NCI-H82 (cell line): ENCODE measurements around the gene SLC25A45.
"Not testable (repeated sequence)": the region's sequence is repeated elsewhere in the genome, so short reads cannot be mapped to it uniquely, and the experiment has no call there.

Experiments
- DNase-seq: peaks from one replicate; lab custom pipeline; 2025; lab: John Stamatoyannopoulos, UW

Gene SLC25A45

GRCh38 chr11:65421794-65422632 lies 39.6 kb upstream of the SLC25A45 start:
- peak; percentile 90 for DNase-seq

- peak; percentile 49 for DNase-seq
Observed at GRCh38 chr11:65420979-65421793, 38.7 kb upstream of the SLC25A45 start.

- no peak for DNase-seq
Observed at GRCh38 chr11:65420506-65420905, 38.1 kb upstream of the SLC25A45 start.

- no peak for DNase-seq
Observed at GRCh38 chr11:65419772-65420481, 37.5 kb upstream of the SLC25A45 start.

GRCh38 chr11:65419460-65419771 lies 37.0 kb upstream of the SLC25A45 start:
- DNase-seq = no peak

GRCh38 chr11:65418681-65419459 lies 36.4 kb upstream of the SLC25A45 start:
- peak; percentile 91 for DNase-seq

GRCh38 chr11:65418431-65418680 lies 35.9 kb upstream of the SLC25A45 start:
- no peak for DNase-seq

GRCh38 chr11:65417702-65418430 lies 35.4 kb upstream of the SLC25A45 start:
- DNase-seq = no peak

- no peak for DNase-seq
Observed at GRCh38 chr11:65416841-65417701, 34.6 kb upstream of the SLC25A45 start.

- peak; percentile 84 for DNase-seq
Observed at GRCh38 chr11:65416341-65416824, 33.9 kb upstream of the SLC25A45 start.

GRCh38 chr11:65415499-65416340 lies 33.3 kb upstream of the SLC25A45 start:
- DNase-seq = peak; percentile 28

GRCh38 chr11:65414776-65415498 lies 32.5 kb upstream of the SLC25A45 start:
- DNase-seq = no peak

GRCh38 chr11:65413077-65413664 lies 30.7 kb upstream of the SLC25A45 start:
- DNase-seq = not testable (repeated sequence)

GRCh38 chr11:65412271-65413076 lies 30.0 kb upstream of the SLC25A45 start:
- no peak for DNase-seq

- no peak for DNase-seq
Observed at GRCh38 chr11:65411681-65412070, 29.2 kb upstream of the SLC25A45 start.

GRCh38 chr11:65410936-65411680 lies 28.7 kb upstream of the SLC25A45 start:
- no peak for DNase-seq
